Mesothelial cell of epicardium (in vitro differentiated cells): Measurements from ENCODE around the gene LRRC38. TPM values are rescaled to one million over a fixed set of nuclear protein-coding genes. Genes with fewer than 3 reads are reported as not detected.

ENCODE experiments used
- DNase-seq, 2 experiments: peaks; one replicate each; pipeline ENCODE4 v3.0.0; 2021; ENCODE audit warnings: low spot score in 2 of 2; ENCODE audit not compliant: unreplicated experiment in 2 of 2
- H3K27ac Mint-ChIP-seq: 2 replicates; pipeline ENCODE4 v1.8.0; 2021; ENCODE audit warnings: mixed read lengths
- H3K27me3 Mint-ChIP-seq: 2 replicates; pipeline ENCODE4 v1.8.0; 2021; ENCODE audit warnings: low read depth, mixed read lengths
- H3K36me3 Mint-ChIP-seq: 2 replicates; pipeline ENCODE4 v1.8.0; 2021; ENCODE audit warnings: mixed read lengths
- H3K4me1 Mint-ChIP-seq: 2 replicates; pipeline ENCODE4 v1.8.0; 2021; ENCODE audit warnings: mixed read lengths
- H3K4me3 Mint-ChIP-seq: 2 replicates; pipeline ENCODE4 v1.8.0; 2021; ENCODE audit warnings: mild to moderate bottlenecking, moderate library complexity, mixed read lengths
- H3K9me3 Mint-ChIP-seq: 2 replicates; pipeline ENCODE4 v1.8.0; 2021; ENCODE audit warnings: mixed read lengths
- total RNA-seq: library from RNA; stranded (reverse); gene quantifications from 3 replicates; pipeline ENCODE4 v1.2.1, GENCODE V29; 2021
- TF ChIP-seq, protein P1 (sequence below): fragments of 200-600 bp; sonication (generic); IDR thresholded peaks from one replicate; pipeline ENCODE4 v1.5.0; 2021; ENCODE audit warnings: antibody characterized with exemption; ENCODE audit not compliant: unreplicated experiment

The LRRC38 gene
- total RNA-seq, 1 donor from 2014 or later, result not detected

DNA sequence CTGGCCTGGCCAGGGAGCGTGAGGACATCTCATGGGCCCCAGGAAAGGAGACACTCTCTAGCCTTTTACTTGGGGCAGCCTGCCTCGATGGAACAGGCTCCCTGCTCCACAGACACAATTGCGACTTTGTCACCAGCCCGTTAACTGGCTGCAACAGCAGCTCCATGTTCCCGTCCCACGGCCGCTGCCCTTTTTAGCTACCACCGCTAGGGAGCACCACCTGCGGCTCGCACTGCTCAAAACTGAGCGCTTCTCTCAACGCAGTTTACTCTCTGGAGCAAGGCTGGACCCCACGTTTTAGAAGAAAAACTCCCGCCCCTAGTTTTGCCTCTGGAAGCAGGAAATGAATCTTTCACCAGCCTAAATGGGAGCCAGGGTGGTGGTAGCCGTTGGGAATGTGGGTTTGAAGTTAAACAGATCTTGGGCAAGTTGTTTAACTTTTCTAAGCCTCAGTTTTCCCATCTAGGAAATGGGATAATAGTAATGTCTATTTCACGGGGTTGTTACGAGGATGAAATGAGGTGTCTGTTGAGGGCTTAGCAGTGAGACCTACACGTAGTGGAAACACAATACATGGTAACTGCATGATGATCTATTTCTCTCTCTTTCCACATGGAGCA is 3.5 kb upstream of the LRRC38 start:
- H3K36me3 Mint-ChIP-seq, result no peaks in the 10 kb centered on the region
- peaks cover 5% of the 10 kb centered on the region for H3K9me3 Mint-ChIP-seq
- H3K27ac Mint-ChIP-seq, result no peak overlapping the region
- TF ChIP-seq, protein P1, sequence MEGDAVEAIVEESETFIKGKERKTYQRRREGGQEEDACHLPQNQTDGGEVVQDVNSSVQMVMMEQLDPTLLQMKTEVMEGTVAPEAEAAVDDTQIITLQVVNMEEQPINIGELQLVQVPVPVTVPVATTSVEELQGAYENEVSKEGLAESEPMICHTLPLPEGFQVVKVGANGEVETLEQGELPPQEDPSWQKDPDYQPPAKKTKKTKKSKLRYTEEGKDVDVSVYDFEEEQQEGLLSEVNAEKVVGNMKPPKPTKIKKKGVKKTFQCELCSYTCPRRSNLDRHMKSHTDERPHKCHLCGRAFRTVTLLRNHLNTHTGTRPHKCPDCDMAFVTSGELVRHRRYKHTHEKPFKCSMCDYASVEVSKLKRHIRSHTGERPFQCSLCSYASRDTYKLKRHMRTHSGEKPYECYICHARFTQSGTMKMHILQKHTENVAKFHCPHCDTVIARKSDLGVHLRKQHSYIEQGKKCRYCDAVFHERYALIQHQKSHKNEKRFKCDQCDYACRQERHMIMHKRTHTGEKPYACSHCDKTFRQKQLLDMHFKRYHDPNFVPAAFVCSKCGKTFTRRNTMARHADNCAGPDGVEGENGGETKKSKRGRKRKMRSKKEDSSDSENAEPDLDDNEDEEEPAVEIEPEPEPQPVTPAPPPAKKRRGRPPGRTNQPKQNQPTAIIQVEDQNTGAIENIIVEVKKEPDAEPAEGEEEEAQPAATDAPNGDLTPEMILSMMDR, result peak; percentile 25
- no peak for DNase-seq
- H3K27me3 Mint-ChIP-seq, result peaks cover 91% of the 10 kb centered on the region
- H3K4me1 Mint-ChIP-seq, result peaks cover 4% of the 10 kb centered on the region
- H3K4me3 Mint-ChIP-seq, result no peak overlapping the region

DNA sequence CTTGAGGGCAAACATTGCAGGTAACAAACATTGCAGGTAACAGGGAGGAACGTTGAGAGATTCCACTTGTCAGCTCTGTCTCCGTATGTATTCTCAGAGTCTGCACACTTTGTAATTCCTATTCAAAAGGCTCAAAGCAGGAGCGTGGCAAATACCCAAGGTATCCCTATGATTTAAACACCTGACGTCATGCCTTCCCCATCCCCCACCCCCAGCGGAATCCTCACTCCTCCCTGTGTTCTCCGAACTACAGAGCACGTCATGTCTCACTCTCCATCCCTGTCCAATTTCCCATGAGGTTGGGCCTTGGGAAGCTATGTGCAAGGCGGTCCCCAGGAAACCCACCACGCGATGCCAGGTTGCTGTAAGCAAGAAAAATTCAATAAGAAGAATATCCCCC is 2.8 kb upstream of the LRRC38 start:
- H3K27ac Mint-ChIP-seq, result no peak overlapping the region
- H3K36me3 Mint-ChIP-seq, result no peaks in the 10 kb centered on the region
- peaks cover 5% of the 10 kb centered on the region for H3K9me3 Mint-ChIP-seq
- TF ChIP-seq, protein P1, result no peak
- peaks cover 4% of the 10 kb centered on the region for H3K4me1 Mint-ChIP-seq
- no peak for DNase-seq
- H3K4me3 Mint-ChIP-seq, result no peak overlapping the region
- peaks cover 96% of the 10 kb centered on the region for H3K27me3 Mint-ChIP-seq

DNA sequence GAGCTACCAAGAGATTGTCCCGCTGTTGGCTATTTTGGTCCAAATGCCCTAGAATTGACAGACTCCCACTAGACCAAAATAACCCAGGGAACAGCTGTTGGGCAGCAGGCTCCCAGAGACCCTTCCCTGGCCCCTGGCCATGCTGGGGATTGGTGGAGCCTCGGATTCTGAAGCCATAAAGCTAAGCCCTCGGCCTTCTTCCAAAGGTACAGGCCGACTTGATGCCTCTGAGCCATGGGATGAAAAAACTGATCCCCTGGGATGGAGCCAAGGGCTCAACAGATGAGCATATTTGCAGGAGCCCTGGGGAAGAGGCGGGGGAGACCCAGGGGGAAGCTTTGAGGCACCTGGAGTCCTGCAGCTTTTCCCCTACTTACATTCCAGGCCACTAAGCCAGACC is 1.0 kb upstream of the LRRC38 start:
- TF ChIP-seq, protein P1, result no peak
- H3K36me3 Mint-ChIP-seq, result no peaks in the 10 kb centered on the region
- no peak overlapping the region for H3K4me3 Mint-ChIP-seq
- DNase-seq, result no peak
- no peak overlapping the region for H3K27ac Mint-ChIP-seq
- peaks cover 4% of the 10 kb centered on the region for H3K4me1 Mint-ChIP-seq
- peaks cover 97% of the 10 kb centered on the region for H3K27me3 Mint-ChIP-seq
- peaks cover 5% of the 10 kb centered on the region for H3K9me3 Mint-ChIP-seq

DNA sequence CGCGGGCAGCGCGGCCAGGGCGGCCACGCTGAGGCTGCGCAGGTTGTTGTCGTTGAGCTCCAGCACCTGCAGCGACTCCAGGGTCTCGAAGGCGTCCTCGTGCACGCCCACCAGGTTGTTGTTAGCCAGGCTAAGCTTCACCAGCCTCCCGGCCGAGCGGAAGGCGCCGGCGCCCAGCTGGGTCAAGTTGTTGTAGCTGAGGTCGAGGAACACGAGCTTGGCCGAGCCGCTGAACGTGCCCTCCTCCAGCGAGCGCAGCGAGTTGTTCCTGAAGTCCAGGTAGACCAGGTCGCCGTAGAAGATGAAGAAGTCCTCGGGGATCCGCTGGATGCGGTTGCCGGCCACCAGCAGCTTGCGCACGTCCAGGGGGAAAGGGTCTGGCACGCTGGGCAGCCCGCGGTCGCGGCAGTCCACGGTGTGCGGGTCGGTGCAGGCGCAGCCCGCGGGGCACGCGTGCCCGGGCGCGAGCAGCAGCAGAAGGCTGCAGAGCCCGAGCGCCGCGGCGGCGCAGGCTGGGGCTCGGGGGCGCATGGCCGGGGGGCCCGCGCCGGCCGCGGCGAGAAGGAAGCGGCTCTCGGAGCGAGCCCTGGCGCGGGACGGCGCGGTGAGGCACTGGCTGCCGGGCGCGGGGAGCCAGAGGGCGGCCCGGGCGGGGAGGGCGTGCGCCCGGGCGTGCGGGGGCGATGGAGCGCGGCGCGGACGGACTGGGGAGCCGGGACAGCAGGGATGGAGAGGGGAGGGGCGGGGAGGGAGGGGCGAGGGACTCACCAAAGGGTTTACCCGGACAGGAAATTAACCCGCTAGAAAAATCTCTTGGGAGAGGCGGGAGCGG is 524 bp downstream of the LRRC38 start:
- H3K27ac Mint-ChIP-seq, result no peak overlapping the region
- no peak for DNase-seq
- H3K27me3 Mint-ChIP-seq, result peaks cover 97% of the 10 kb centered on the region

GRCh38 chr1:13512472-13512871 is 1.3 kb downstream of the LRRC38 start:
- Mint-ChIP-seq H3K4me3 (peak overlapping the region; percentile 39), H3K27me3 (peaks cover 96% of the 10 kb centered on the region), H3K4me1 (peaks cover 4% of the 10 kb centered on the region), H3K9me3 (no peaks in the 10 kb centered on the region), H3K27ac (no peak overlapping the region), H3K36me3 (no peaks in the 10 kb centered on the region)
- DNase-seq, result no peak
- TF ChIP-seq, protein P1, result no peak

More for the DNA sequence above, 524 bp downstream of the LRRC38 start:
- H3K9me3 Mint-ChIP-seq, result no peaks in the 10 kb centered on the region
- H3K4me3 Mint-ChIP-seq, result peak overlapping the region; percentile 47
- TF ChIP-seq, protein P1, result no peak
- H3K4me1 Mint-ChIP-seq, result peaks cover 4% of the 10 kb centered on the region
- no peaks in the 10 kb centered on the region for H3K36me3 Mint-ChIP-seq
